Endothelial cell of umbilical vein (primary cell): Measurements from ENCODE around the gene PSAT1.

Experiments
- CTCF ChIP-seq, 2 donors: IDR thresholded peaks; 1 replicate in 1 of 2; 2 replicates in 1 of 2; pipeline ENCODE4 v1.5.1; 2011; ENCODE audit warnings: low read length in 2 of 2, mild to moderate bottlenecking in 2 of 2, moderate library complexity in 2 of 2, control low read depth in 1 of 2, inconsistent platforms in 1 of 2, low read depth in 1 of 2; ENCODE audit not compliant: insufficient read depth in 1 of 2; ENCODE audit errors: extremely low read depth in 1 of 2
- JUN ChIP-seq: IDR thresholded peaks from 2 replicates; pipeline ENCODE4 v1.6.1; 2011; ENCODE audit warnings: borderline replicate concordance, low read depth; ENCODE audit not compliant: insufficient read length, insufficient read depth
- POLR2AphosphoS5 ChIP-seq: IDR thresholded peaks from 2 replicates; pipeline ENCODE4 v1.6.1; 2012; ENCODE audit warnings: low read depth, mild to moderate bottlenecking, control low read depth, low read length, moderate library complexity; ENCODE audit not compliant: insufficient read depth

GRCh38 chr9:78320030-78320693 is 23.2 kb downstream of the PSAT1 start:
- no peak for TF ChIP-seq CTCF (IDR thresholded peaks at IDR 0.05; ENCODE audit: extremely low read depth in 1 of 2, insufficient read depth in 1 of 2, low read depth in 1 of 2, low read length in 2 of 2)
- no peak for TF ChIP-seq JUN
- TF ChIP-seq POLR2AphosphoS5 = no peak
